CD14-positive monocyte (primary cell): Measurements from ENCODE around the gene CDA. TPM values are rescaled to one million over a fixed set of nuclear protein-coding genes. Genes with fewer than 3 reads are reported as not detected.

ENCODE experiments used
- DNase-seq, 3 donors: peaks; one replicate each; pipeline ENCODE4 v3.0.0-alpha.2; 2011 to 2022
- H2AFZ ChIP-seq: 2 replicates; pipeline ENCODE4 v1.6.0; 2012; ENCODE audit warnings: mild to moderate bottlenecking, low read depth, low read length, inconsistent platforms; ENCODE audit not compliant: insufficient read depth, poor library complexity, severe bottlenecking
- H3K27ac ChIP-seq, 2 donors: 1 replicate in 1 of 2; 2 replicates in 1 of 2; pipeline ENCODE4 v1.5.1; 2012 to 2013; ENCODE audit warnings: low read length in 2 of 2, control low read depth in 1 of 2, inconsistent platforms in 1 of 2, low read depth in 1 of 2, mild to moderate bottlenecking in 1 of 2
- H3K27me3 ChIP-seq, 2 donors: one replicate each; pipeline versions ENCODE4 v1.6.0 to v1.6.1; 2011 to 2013; ENCODE audit warnings: low read length in 2 of 2; ENCODE audit not compliant: control insufficient read depth in 2 of 2, insufficient read depth in 2 of 2
- H3K36me3 ChIP-seq, 2 donors: replicated peaks in 1 of 2; 1 replicate in 1 of 2; 2 replicates in 1 of 2; pipeline versions ENCODE4 v1.5.1 to v1.6.1; 2012 to 2013; ENCODE audit warnings: low read length in 2 of 2, control low read depth in 1 of 2, inconsistent platforms in 1 of 2, mild to moderate bottlenecking in 1 of 2; ENCODE audit not compliant: insufficient read depth in 2 of 2, control insufficient read depth in 1 of 2
- H3K4me1 ChIP-seq, 2 donors: 1 replicate in 1 of 2; 2 replicates in 1 of 2; pipeline versions ENCODE4 v1.5.1 to v1.6.1; 2012 to 2013; ENCODE audit warnings: low read length in 2 of 2, control low read depth in 1 of 2, inconsistent platforms in 1 of 2, mild to moderate bottlenecking in 1 of 2, moderate library complexity in 1 of 2; ENCODE audit not compliant: insufficient read depth in 2 of 2, control insufficient read depth in 1 of 2
- H3K4me2 ChIP-seq: replicated peaks from 2 replicates; pipeline ENCODE3; 2012; ENCODE audit warnings: low read length, moderate library complexity, mild to moderate bottlenecking; ENCODE audit not compliant: poor library complexity, severe bottlenecking; ENCODE audit errors: extremely low read depth
- H3K4me3 ChIP-seq, 3 experiments: fragments of 200-600 bp in 1 of 3; sonication (generic) in 1 of 3; replicated peaks in 1 of 3; 1 replicate in 2 of 3; 2 replicates in 1 of 3; pipeline ENCODE4 v1.5.1; 2011 to 2013; ENCODE audit warnings: low read length in 3 of 3, mild to moderate bottlenecking in 3 of 3, control low read depth in 2 of 3, low read depth in 2 of 3, inconsistent platforms in 1 of 3, moderate library complexity in 1 of 3
- H3K79me2 ChIP-seq: 2 replicates; pipeline ENCODE4 v1.6.0; 2012; ENCODE audit warnings: mild to moderate bottlenecking, control low read depth, inconsistent platforms, low read length, moderate library complexity; ENCODE audit not compliant: insufficient read depth
- H3K9ac ChIP-seq: 2 replicates; pipeline ENCODE4 v1.6.0; 2017; ENCODE audit warnings: low read length, mild to moderate bottlenecking; ENCODE audit not compliant: insufficient read depth, poor library complexity, severe bottlenecking
- H3K9me3 ChIP-seq, 2 donors: replicated peaks in 1 of 2; 1 replicate in 1 of 2; 2 replicates in 1 of 2; pipeline versions ENCODE4 v1.5.1 to v1.6.1; 2012 to 2013; ENCODE audit warnings: low read length in 2 of 2, control low read depth in 1 of 2; ENCODE audit not compliant: control insufficient read depth in 1 of 2, insufficient read depth in 1 of 2
- H4K20me1 ChIP-seq: 2 replicates; pipeline ENCODE4 v1.6.0; 2012; ENCODE audit warnings: mild to moderate bottlenecking, low read length, control low read depth, moderate library complexity; ENCODE audit not compliant: insufficient read depth
- H3K27ac Mint-ChIP-seq, 7 donors: one replicate each; pipeline ENCODE4 v1.8.0; 2020; ENCODE audit warnings: mild to moderate bottlenecking in 7 of 7, mixed read lengths in 7 of 7, moderate library complexity in 6 of 7, inconsistent platforms in 2 of 7
- H3K27me3 Mint-ChIP-seq, 3 donors: one replicate each; pipeline ENCODE4 v1.8.0; 2021 to 2022; ENCODE audit warnings: low read depth in 3 of 3, mild to moderate bottlenecking in 3 of 3, mixed read lengths in 3 of 3, moderate library complexity in 3 of 3, inconsistent platforms in 1 of 3
- H3K36me3 Mint-ChIP-seq, 2 donors: one replicate each; pipeline ENCODE4 v1.8.0; 2020; ENCODE audit warnings: mixed read lengths in 2 of 2, inconsistent platforms in 1 of 2, mild to moderate bottlenecking in 1 of 2
- H3K4me1 Mint-ChIP-seq: one replicate; pipeline ENCODE4 v1.8.0; 2020; ENCODE audit warnings: mild to moderate bottlenecking, mixed read lengths
- H3K4me3 Mint-ChIP-seq, 2 donors: one replicate each; pipeline ENCODE4 v1.8.0; 2020; ENCODE audit warnings: mild to moderate bottlenecking in 2 of 2, mixed read lengths in 2 of 2, moderate library complexity in 1 of 2
- H3K9me3 Mint-ChIP-seq, 7 donors: one replicate each; pipeline ENCODE4 v1.8.0; 2020 to 2022; ENCODE audit warnings: mixed read lengths in 7 of 7, mild to moderate bottlenecking in 6 of 7, moderate library complexity in 6 of 7, inconsistent platforms in 2 of 7
- WGBS: methylation state at CpG from one replicate; pipeline ENCODE4 v1.1.5; 2013; ENCODE audit warnings: missing lambda C conversion rate; ENCODE audit not compliant: insufficient coverage; 5-methylcytosine and 5-hydroxymethylcytosine counted together
- intact Hi-C, 2 donors: fragments of 100-400 bp; cut with micrococcal nuclease; formaldehyde crosslinking; loops; one replicate each; pipeline versions ENCODE4 v1.15.0 to v1.15.1; 2023
- polyA plus RNA-seq, 3 donors: library from polyadenylated mRNA; depleted of rRNA in 1 of 3; unstranded in 2 of 3; stranded (reverse) in 1 of 3; fragments of 300-500 nt in 2 of 3; fragments of >200 nt in 1 of 3; fragmentation: Illumina TruSeq in 2 of 3; gene quantifications; 1 replicate in 2 of 3; 2 replicates in 1 of 3; pipeline ENCODE4 v1.2.3, GENCODE V29; 2012 to 2021
- TF ChIP-seq, protein P1 (sequence below): fragments of 200-600 bp; IDR thresholded peaks from one replicate; pipeline ENCODE4 v1.8.0; 2022; ENCODE audit warnings: antibody characterized with exemption, mild to moderate bottlenecking

The CDA gene
- polyA plus RNA-seq, 3 donors = 113 to 348 (median 217) TPM

DNA sequence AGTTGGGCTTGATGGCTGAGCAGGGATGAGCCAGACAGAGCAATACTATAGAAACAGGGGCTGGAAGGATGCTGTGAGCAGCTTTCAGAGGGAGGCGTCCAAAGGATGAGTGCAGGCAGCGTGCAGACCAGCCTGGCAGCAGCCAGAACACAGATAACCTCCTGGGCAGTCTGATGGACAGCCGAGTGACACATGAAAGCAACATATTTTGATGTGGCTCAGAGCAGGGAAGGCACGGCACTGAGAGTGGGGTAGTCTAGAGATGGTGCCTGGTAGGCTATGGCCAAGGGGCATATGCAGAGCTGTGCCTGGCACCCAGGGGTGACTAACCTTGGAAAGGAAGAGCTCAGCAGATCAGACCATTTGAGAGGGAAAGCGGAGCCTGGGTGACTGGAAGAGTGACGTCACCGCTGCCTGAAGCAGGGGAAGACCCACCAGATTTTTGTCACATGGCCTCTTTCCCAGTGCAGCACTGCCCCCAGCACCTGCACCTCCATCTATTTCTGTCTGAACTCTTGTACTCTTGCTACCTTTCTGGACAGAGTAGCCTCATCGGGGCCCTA lies 48.0 kb downstream of the CDA start:
- H3K4me2 ChIP-seq = no peak overlapping the region
- intact Hi-C loops = no loop called here
- H3K79me2 ChIP-seq = peaks cover 16% of the 10 kb centered on the region
- Mint-ChIP-seq H3K9me3 (no peaks in the 10 kb centered on the region), H3K27ac (peak overlapping the region in 2 of 7 donors; percentile 25 to 42), H3K27me3 (peaks cover 0 to 1% (median 0%) of the 10 kb centered on the region in 3 donors), H3K36me3 (peaks cover 45 to 56% of the 10 kb centered on the region in 2 donors), H3K4me3 (no peak overlapping the region), H3K4me1 (peaks cover 19% of the 10 kb centered on the region)
- no peak overlapping the region for H3K4me3 ChIP-seq
- no peak overlapping the region for H2AFZ ChIP-seq
- peaks cover 52% of the 10 kb centered on the region for H4K20me1 ChIP-seq
- WGBS = 94% methylated on average over 7 of the region's 8 CpGs
- H3K4me1 ChIP-seq = peaks cover 15 to 16% of the 10 kb centered on the region in 2 donors
- TF ChIP-seq, protein P1, sequence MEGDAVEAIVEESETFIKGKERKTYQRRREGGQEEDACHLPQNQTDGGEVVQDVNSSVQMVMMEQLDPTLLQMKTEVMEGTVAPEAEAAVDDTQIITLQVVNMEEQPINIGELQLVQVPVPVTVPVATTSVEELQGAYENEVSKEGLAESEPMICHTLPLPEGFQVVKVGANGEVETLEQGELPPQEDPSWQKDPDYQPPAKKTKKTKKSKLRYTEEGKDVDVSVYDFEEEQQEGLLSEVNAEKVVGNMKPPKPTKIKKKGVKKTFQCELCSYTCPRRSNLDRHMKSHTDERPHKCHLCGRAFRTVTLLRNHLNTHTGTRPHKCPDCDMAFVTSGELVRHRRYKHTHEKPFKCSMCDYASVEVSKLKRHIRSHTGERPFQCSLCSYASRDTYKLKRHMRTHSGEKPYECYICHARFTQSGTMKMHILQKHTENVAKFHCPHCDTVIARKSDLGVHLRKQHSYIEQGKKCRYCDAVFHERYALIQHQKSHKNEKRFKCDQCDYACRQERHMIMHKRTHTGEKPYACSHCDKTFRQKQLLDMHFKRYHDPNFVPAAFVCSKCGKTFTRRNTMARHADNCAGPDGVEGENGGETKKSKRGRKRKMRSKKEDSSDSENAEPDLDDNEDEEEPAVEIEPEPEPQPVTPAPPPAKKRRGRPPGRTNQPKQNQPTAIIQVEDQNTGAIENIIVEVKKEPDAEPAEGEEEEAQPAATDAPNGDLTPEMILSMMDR = no peak
- DNase-seq = no peak
- peaks cover 38 to 54% of the 10 kb centered on the region in 2 donors for H3K36me3 ChIP-seq
- H3K27me3 ChIP-seq = no peaks in the 10 kb centered on the region
- H3K9me3 ChIP-seq = no peaks in the 10 kb centered on the region
- no peak overlapping the region for H3K27ac ChIP-seq
- no peak overlapping the region for H3K9ac ChIP-seq

DNA sequence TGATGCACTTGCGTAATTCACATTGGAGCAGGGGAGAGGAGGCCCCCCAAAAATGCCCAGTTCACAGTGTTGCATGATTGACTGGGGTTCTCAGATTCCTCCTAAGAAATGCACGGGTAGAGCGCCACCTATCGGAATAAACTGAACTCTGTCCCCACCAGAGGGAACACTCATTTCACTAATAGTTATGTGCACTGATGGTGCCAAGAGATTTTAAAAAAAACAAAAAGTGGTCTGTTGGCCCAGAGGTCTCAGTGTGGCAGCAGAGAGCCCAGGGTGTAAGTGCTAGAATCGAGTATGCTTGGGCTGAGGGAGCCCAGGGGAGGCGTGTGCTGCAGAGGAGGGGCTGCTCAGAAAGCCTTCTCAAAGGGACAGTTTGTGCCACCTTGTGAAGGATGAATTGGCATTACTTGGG lies 51.3 kb downstream of the CDA start:
- H3K27ac ChIP-seq = no peak overlapping the region
- no peaks in the 10 kb centered on the region for H3K27me3 ChIP-seq
- TF ChIP-seq, protein P1 = peak; percentile 86
- Mint-ChIP-seq H3K9me3 (no peaks in the 10 kb centered on the region), H3K27ac (peak overlapping the region in 1 of 7 donors; percentile 85), H3K36me3 (peaks cover 72 to 78% of the 10 kb centered on the region in 2 donors), H3K4me3 (no peak overlapping the region), H3K27me3 (peaks cover 0 to 3% (median 1%) of the 10 kb centered on the region in 3 donors), H3K4me1 (peaks cover 5% of the 10 kb centered on the region)
- no peak overlapping the region for H3K9ac ChIP-seq
- H2AFZ ChIP-seq = no peak overlapping the region
- H4K20me1 ChIP-seq = peaks cover 43% of the 10 kb centered on the region
- intact Hi-C loops = loop anchor here (1.0 to 2.0 kb wide), 3 partner anchors 65 to 118 kb away; no protein-coding TSS in a partner anchor
- WGBS = 67% methylated on average over 3 of the region's 6 CpGs
- no peak overlapping the region for H3K4me3 ChIP-seq
- H3K79me2 ChIP-seq = no peaks in the 10 kb centered on the region
- H3K9me3 ChIP-seq = no peaks in the 10 kb centered on the region
- H3K4me1 ChIP-seq = no peaks in the 10 kb centered on the region
- H3K4me2 ChIP-seq = no peak overlapping the region
- DNase-seq = peak; percentile 47 to 64 (median 62)
- peaks cover 62 to 86% of the 10 kb centered on the region in 2 donors for H3K36me3 ChIP-seq
